Hematopoietic multipotent progenitor cell treated with erythropoietin and hydrocortisone succinate and interleukin-3 and kit ligand, for 15 days (in vitro differentiated cells): ENCODE measurements around the gene SEMA6B.
A peak's percentile ranks its signal among the peaks of the same experiment; 100 is the strongest.
"Not testable (repeated sequence)": the region's sequence is repeated elsewhere in the genome, so short reads cannot be mapped to it uniquely, and the experiment has no call there.

ENCODE experiments used
- DNase-seq: peaks from one replicate; pipeline ENCODE4 v3.0.0-alpha.2; 2015; ENCODE audit warnings: low spot score

Gene SEMA6B

GRCh38 chr19:4559569-4559968 is at the start of gene SEMA6B:
SEMA6B (minus strand) TSS chr19:4559684; CDS start chr19:4558457, 1,227 bp downstream.
- DNase-seq: no peak

- no peak for DNase-seq
Observed at GRCh38 chr19:4606921-4607678, 47.6 kb upstream of the SEMA6B start.

- no peak for DNase-seq
Observed at GRCh38 chr19:4606181-4606580, 46.7 kb upstream of the SEMA6B start.

GRCh38 chr19:4604912-4605311 is 45.4 kb upstream of the SEMA6B start:
- DNase-seq: no peak

GRCh38 chr19:4602915-4603314 is 43.4 kb upstream of the SEMA6B start:
- no peak for DNase-seq

- DNase-seq: no peak
Observed at GRCh38 chr19:4602173-4602788, 42.8 kb upstream of the SEMA6B start.

GRCh38 chr19:4600893-4601292 is 41.4 kb upstream of the SEMA6B start:
- no peak for DNase-seq

- DNase-seq: no peak
Observed at GRCh38 chr19:4600082-4600481, 40.6 kb upstream of the SEMA6B start.

- no peak for DNase-seq
Observed at GRCh38 chr19:4598712-4599111, 39.2 kb upstream of the SEMA6B start.

- peak; percentile 19 for DNase-seq
Observed at GRCh38 chr19:4597975-4598671, 38.6 kb upstream of the SEMA6B start.

- DNase-seq: no peak
Observed at GRCh38 chr19:4597278-4597974, 37.9 kb upstream of the SEMA6B start.

GRCh38 chr19:4596033-4596904 is 36.8 kb upstream of the SEMA6B start:
- DNase-seq: no peak

- not testable (repeated sequence) for DNase-seq
Observed at GRCh38 chr19:4595158-4595557, 35.7 kb upstream of the SEMA6B start.

GRCh38 chr19:4594201-4594600 is 34.7 kb upstream of the SEMA6B start:
- no peak for DNase-seq

- no peak for DNase-seq
Observed at GRCh38 chr19:4593409-4593851, 33.9 kb upstream of the SEMA6B start.

GRCh38 chr19:4592445-4592844 is 33.0 kb upstream of the SEMA6B start:
- no peak for DNase-seq

GRCh38 chr19:4591320-4591719 is 31.8 kb upstream of the SEMA6B start:
- DNase-seq: no peak

GRCh38 chr19:4590559-4590958 is 31.1 kb upstream of the SEMA6B start:
- DNase-seq: no peak

GRCh38 chr19:4589579-4590410 is 30.3 kb upstream of the SEMA6B start:
- DNase-seq: no peak

- DNase-seq: no peak
Observed at GRCh38 chr19:4588291-4588761, 28.8 kb upstream of the SEMA6B start.
